ENCODE measurements around the gene CATSPERB.

DNA sequence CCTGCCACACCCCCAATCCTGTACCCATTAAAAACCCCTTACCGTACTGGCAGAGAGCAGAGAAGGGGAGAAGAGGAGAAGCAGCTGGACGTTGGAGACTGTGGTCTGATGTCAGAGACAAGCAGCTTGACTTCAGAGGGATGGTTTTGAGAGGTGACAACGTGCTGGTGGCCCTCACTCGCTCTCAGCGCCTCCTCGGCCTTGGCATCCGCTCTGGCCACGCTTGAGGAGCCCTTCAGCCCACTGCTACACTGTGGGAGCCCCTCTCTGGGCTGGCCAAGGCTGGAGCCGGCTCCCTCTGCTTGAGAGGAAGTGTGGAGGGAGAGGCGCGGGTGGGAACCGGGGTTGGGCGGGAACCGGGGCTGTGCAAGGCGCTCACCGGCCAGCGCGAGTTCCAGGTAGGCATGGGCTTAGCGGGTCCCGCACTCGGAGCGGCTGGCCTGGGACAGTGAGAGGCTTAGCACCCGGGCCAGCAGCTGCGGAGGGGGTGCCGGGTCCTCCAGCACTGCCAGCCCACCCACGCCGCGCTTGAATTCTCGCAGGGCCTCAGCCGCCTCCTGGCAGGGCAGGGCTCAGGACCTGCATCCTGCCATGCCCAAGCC is 154.2 kb downstream of the CATSPERB start:
- TF ChIP-seq, protein P1, sequence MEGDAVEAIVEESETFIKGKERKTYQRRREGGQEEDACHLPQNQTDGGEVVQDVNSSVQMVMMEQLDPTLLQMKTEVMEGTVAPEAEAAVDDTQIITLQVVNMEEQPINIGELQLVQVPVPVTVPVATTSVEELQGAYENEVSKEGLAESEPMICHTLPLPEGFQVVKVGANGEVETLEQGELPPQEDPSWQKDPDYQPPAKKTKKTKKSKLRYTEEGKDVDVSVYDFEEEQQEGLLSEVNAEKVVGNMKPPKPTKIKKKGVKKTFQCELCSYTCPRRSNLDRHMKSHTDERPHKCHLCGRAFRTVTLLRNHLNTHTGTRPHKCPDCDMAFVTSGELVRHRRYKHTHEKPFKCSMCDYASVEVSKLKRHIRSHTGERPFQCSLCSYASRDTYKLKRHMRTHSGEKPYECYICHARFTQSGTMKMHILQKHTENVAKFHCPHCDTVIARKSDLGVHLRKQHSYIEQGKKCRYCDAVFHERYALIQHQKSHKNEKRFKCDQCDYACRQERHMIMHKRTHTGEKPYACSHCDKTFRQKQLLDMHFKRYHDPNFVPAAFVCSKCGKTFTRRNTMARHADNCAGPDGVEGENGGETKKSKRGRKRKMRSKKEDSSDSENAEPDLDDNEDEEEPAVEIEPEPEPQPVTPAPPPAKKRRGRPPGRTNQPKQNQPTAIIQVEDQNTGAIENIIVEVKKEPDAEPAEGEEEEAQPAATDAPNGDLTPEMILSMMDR (IDR thresholded peaks at IDR 0.05; ENCODE audit: extremely low read depth in 1 of 2, insufficient read depth in 1 of 2, low read depth in 1 of 2, low read length in 2 of 2), result no peak
- no peak for TF ChIP-seq POLR2AphosphoS5 (IDR thresholded peaks at IDR 0.05; ENCODE audit: insufficient read depth, low read depth, low read length)
- no peak for TF ChIP-seq POLR2A (IDR thresholded peaks at IDR 0.05; ENCODE audit: low read depth, low read length)
- no peak for TF ChIP-seq MAX (IDR thresholded peaks at IDR 0.05; ENCODE audit: insufficient read depth, insufficient read length)

Measured in endothelial cell of umbilical vein (primary cell).